SK-N-SH (cell line): ENCODE measurements around the gene CFHR4. TPM values are rescaled to one million over a fixed set of nuclear protein-coding genes. Genes with fewer than 3 reads are reported as not detected.
"Not testable (repeated sequence)": the region's sequence is repeated elsewhere in the genome, so short reads cannot be mapped to it uniquely, and the experiment has no call there.

Experiments
- CTCF ChIA-PET: fragments of 300-600, 350-600 bp; formaldehyde crosslinking; extraction: SDS; loops from one replicate; lab custom pipeline; 2021; lab: Yijun Ruan, JAX
- POLR2A ChIA-PET: fragments of 350-600 bp; sonication (Branson Sonifier 250); formaldehyde crosslinking; extraction: SDS; loops from one replicate; lab custom pipeline; 2020; ENCODE audit warnings: antibody characterized with exemption, inconsistent platforms; lab: Yijun Ruan, JAX
- DNase-seq: peaks from one replicate; pipeline ENCODE4 v3.0.0; 2012
- H2AFZ ChIP-seq: fragments of 200-600 bp; sonication (generic); 2 replicates; pipeline ENCODE4 v1.8.1; 2016; ENCODE audit warnings: antibody characterized with exemption, mild to moderate bottlenecking, low read depth
- H3F3A ChIP-seq: fragments of 200-600 bp; sonication (generic); replicated peaks from 2 replicates; pipeline ENCODE3; 2016; ENCODE audit warnings: antibody characterized with exemption, mild to moderate bottlenecking; ENCODE audit not compliant: insufficient read depth
- H3K27ac ChIP-seq, 2 experiments: fragments of 200-500 bp in 1 of 2; fragments of 200-600 bp in 1 of 2; sonication (Bioruptor generic) in 1 of 2; sonication (generic), shearing (Covaris generic) in 1 of 2; 2 replicates each; pipeline versions ENCODE4 v1.5.1 to v1.6.1; 2014 to 2016; ENCODE audit warnings: low read depth in 2 of 2, inconsistent platforms in 1 of 2, low read length in 1 of 2, mild to moderate bottlenecking in 1 of 2, mixed read lengths in 1 of 2
- H3K27me3 ChIP-seq: fragments of 200-600 bp; sonication (generic), shearing (Covaris generic); 2 replicates; pipeline ENCODE4 v1.6.1; 2016; ENCODE audit warnings: mixed run types; ENCODE audit not compliant: insufficient read depth
- H3K36me3 ChIP-seq, 2 experiments: fragments of 200-500 bp in 1 of 2; fragments of 200-600 bp in 1 of 2; sonication (Bioruptor generic) in 1 of 2; sonication (generic) in 1 of 2; replicated peaks in 1 of 2; 2 replicates each; pipeline versions ENCODE3 to v1.5.1; 2014 to 2016; ENCODE audit warnings: low read length in 1 of 2, mild to moderate bottlenecking in 1 of 2; ENCODE audit not compliant: insufficient read depth in 2 of 2, control insufficient read depth in 1 of 2
- H3K4me1 ChIP-seq, 2 experiments: fragments of 200-500 bp in 1 of 2; fragments of 200-600 bp in 1 of 2; sonication (Bioruptor generic) in 1 of 2; sonication (generic), shearing (Covaris generic) in 1 of 2; 2 replicates each; pipeline versions ENCODE4 v1.5.1 to v1.6.1; 2014 to 2016; ENCODE audit warnings: low read depth in 1 of 2, low read length in 1 of 2, mixed run types in 1 of 2; ENCODE audit not compliant: insufficient read depth in 2 of 2, control insufficient read depth in 1 of 2
- H3K4me2 ChIP-seq: fragments of 200-600 bp; sonication (generic), shearing (Covaris generic); 2 replicates; pipeline ENCODE4 v1.6.1; 2017; ENCODE audit warnings: mixed run types
- H3K4me3 ChIP-seq, 2 experiments: fragments of 200-500 bp in 1 of 2; fragments of 200-600 bp in 1 of 2; sonication (Bioruptor generic) in 1 of 2; sonication (generic), shearing (Covaris generic) in 1 of 2; 2 replicates each; pipeline versions ENCODE4 v1.5.1 to v1.8.1; 2014 to 2016; ENCODE audit warnings: low read depth in 2 of 2, inconsistent platforms in 1 of 2, low read length in 1 of 2, mild to moderate bottlenecking in 1 of 2, mixed read lengths in 1 of 2, moderate library complexity in 1 of 2
- H3K79me2 ChIP-seq: fragments of 200-600 bp; sonication (generic); 2 replicates; pipeline ENCODE4 v1.8.1; 2017; ENCODE audit warnings: mild to moderate bottlenecking; ENCODE audit not compliant: insufficient read depth
- H3K9ac ChIP-seq: fragments of 200-600 bp; sonication (generic); 2 replicates; pipeline ENCODE4 v1.6.1; 2017; ENCODE audit warnings: mixed run types
- H3K9me2 ChIP-seq: fragments of 200-600 bp; sonication (generic); 2 replicates; pipeline ENCODE4 v1.6.1; 2017; ENCODE audit warnings: mixed run types
- H3K9me3 ChIP-seq: fragments of 200-600 bp; sonication (generic); 2 replicates; pipeline ENCODE4 v1.6.1; 2017; ENCODE audit warnings: mixed run types, mild to moderate bottlenecking, moderate library complexity
- H4K20me1 ChIP-seq: fragments of 200-600 bp; sonication (generic); 2 replicates; pipeline ENCODE4 v1.6.1; 2017; ENCODE audit warnings: mild to moderate bottlenecking, mixed run types; ENCODE audit not compliant: insufficient read depth
- ELF1 ChIP-seq: IDR thresholded peaks from 2 replicates; pipeline ENCODE4 v1.4.0; 2012
- EP300 ChIP-seq, 2 experiments: IDR thresholded peaks; 2 replicates each; pipeline versions ENCODE4 v1.4.0 to v1.6.1; 2012; ENCODE audit warnings: borderline replicate concordance in 1 of 2, low read depth in 1 of 2, low read length in 1 of 2
- EZH2phosphoT487 ChIP-seq: fragments of 200-600 bp; sonication (generic); IDR thresholded peaks from 2 replicates; pipeline ENCODE4 v1.6.1; 2017; ENCODE audit warnings: low read depth, mixed run types, mild to moderate bottlenecking, antibody characterized with exemption, moderate library complexity, borderline replicate concordance
- FOSL2 ChIP-seq: IDR thresholded peaks from 2 replicates; pipeline ENCODE4 v1.4.0; 2012; ENCODE audit warnings: low read depth, mild to moderate bottlenecking, moderate library complexity, borderline replicate concordance
- GATA2 ChIP-seq: sonication (generic); formaldehyde crosslinking; IDR thresholded peaks from 2 replicates; pipeline ENCODE4 v1.5.0; 2020; ENCODE audit warnings: mild to moderate bottlenecking, missing genetic modification reagents
- IRF3 ChIP-seq: fragments of 150-350 bp; IDR thresholded peaks from 2 replicates; pipeline ENCODE4 v1.6.1; 2016; ENCODE audit warnings: mild to moderate bottlenecking, low read depth, low read length
- JUND ChIP-seq: IDR thresholded peaks from 2 replicates; pipeline ENCODE4 v1.4.0; 2012
- MXI1 ChIP-seq: IDR thresholded peaks from 2 replicates; pipeline ENCODE4 v1.6.1; 2012; ENCODE audit warnings: mild to moderate bottlenecking, low read depth, low read length, improper control_type of control experiment
- NFIC ChIP-seq: IDR thresholded peaks from 2 replicates; pipeline ENCODE4 v1.4.0; 2012; ENCODE audit warnings: borderline replicate concordance
- NRF1 ChIP-seq: IDR thresholded peaks from 2 replicates; pipeline ENCODE4 v1.6.1; 2012; ENCODE audit warnings: low read depth, mild to moderate bottlenecking, low read length
- POLR2AphosphoS5 ChIP-seq: IDR thresholded peaks from 2 replicates; pipeline ENCODE4 v1.6.1; 2012; ENCODE audit warnings: low read depth, low read length
- RCOR1 ChIP-seq: fragments of 150-350 bp; IDR thresholded peaks from 2 replicates; pipeline ENCODE4 v1.6.1; 2017; ENCODE audit warnings: antibody characterized with exemption, low read length
- RXRA ChIP-seq: IDR thresholded peaks from 2 replicates; pipeline ENCODE4 v1.4.0; 2012; ENCODE audit warnings: low read depth, mild to moderate bottlenecking, borderline replicate concordance
- SMC3 ChIP-seq: IDR thresholded peaks from 2 replicates; pipeline ENCODE4 v1.6.1; 2012; ENCODE audit warnings: low read depth, low read length, improper control_type of control experiment
- USF2 ChIP-seq: fragments of 150-350 bp; IDR thresholded peaks from 2 replicates; pipeline ENCODE4 v1.6.1; 2017; ENCODE audit warnings: antibody characterized with exemption, low read length, low read depth, borderline replicate concordance
- YY1 ChIP-seq: IDR thresholded peaks from 2 replicates; pipeline ENCODE4 v1.4.0; 2012; ENCODE audit warnings: low read depth, mild to moderate bottlenecking
- WGBS: methylation state at CpG from one replicate; pipeline ENCODE4 v1.1.6; 2017; ENCODE audit warnings: low lambda C conversion rate; 5-methylcytosine and 5-hydroxymethylcytosine counted together
- polyA plus RNA-seq, 3 experiments: library from polyadenylated mRNA; depleted of rRNA; stranded (reverse); fragments of >200 nt; gene quantifications; 2 replicates each; pipeline ENCODE4 v1.2.3, GENCODE V29; 2012
- TF ChIP-seq, protein P1 (sequence below): IDR thresholded peaks from 2 replicates; pipeline ENCODE4 v1.4.0; 2012; ENCODE audit warnings: low read depth
- TF ChIP-seq, protein P2 (sequence below): IDR thresholded peaks from 2 replicates; pipeline ENCODE4; 2012

CFHR4 gene
- polyA plus RNA-seq, 1 of the 3 experiments (the other 2 are of a cell fraction): 0.03 TPM

DNA sequence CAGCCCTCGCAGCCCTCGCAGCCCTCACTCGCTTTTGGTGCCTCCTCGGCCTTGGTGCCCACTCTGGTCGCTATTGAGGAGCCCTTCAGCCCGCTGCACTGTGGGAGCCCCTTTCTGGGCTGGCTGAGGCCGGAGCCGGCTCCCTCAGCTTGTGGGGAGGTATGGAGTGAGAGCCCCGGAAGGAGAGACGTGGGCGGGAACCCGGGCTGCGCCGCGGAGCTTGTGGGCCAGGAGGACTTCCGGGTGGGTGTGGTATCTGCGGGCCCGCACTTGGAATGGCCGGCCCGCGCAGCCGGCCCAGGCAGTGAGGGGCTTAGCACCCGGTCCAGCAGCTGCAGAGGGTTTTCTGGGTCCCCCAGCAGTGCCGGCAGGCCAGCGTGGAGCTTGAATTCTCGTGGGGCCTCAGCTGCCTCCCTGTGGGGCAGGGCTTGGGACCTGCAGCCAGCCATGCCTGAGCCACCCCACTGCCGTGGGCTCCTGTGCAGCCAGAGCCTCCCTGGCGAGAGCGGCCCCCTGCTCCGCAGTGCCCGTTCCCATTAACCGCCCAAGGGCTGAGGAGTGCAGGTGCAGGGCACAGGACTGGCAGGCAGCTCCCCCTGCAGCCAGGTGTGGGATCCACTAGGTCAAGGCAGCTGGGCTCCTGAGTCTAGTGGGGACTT lies 45.8 kb downstream of the CFHR4 start:
- ChIA-PET CTCF (no interaction called here), POLR2A (no interaction called here)
- WGBS: 67% methylated on average over 11 of the region's 32 CpGs
- Histone ChIP-seq H3K4me2 (no peak overlapping the region), H2AFZ (no peak overlapping the region), H3K79me2 (no peaks in the 10 kb centered on the region), H3K27me3 (no peaks in the 10 kb centered on the region), H3K9me2 (no peaks in the 10 kb centered on the region), H3K4me1 (no peaks in the 10 kb centered on the region), H3K4me3 (no peak overlapping the region), H3K36me3 (no peaks in the 10 kb centered on the region), H4K20me1 (no peaks in the 10 kb centered on the region), H3K9ac (no peak overlapping the region), H3K9me3 (no peaks in the 10 kb centered on the region), H3F3A (no peaks in the 10 kb centered on the region), H3K27ac (no peak overlapping the region)
- DNase-seq: peak; percentile 1
- TF ChIP-seq EP300 (IDR thresholded peaks at IDR 0.05; ENCODE audit: borderline replicate concordance in 1 of 2, low read depth in 1 of 2, low read length in 1 of 2) (no peak), IRF3 (no peak), ELF1 (no peak), USF2 (no peak), RXRA (no peak), EZH2phosphoT487 (no peak), YY1 (no peak), POLR2AphosphoS5 (no peak), MXI1 (no peak), FOSL2 (no peak), SMC3 (no peak), GATA2 (CRISPR knock-in tag) (no peak), JUND (no peak), RCOR1 (no peak), NFIC (no peak), NRF1 (no peak)
- TF ChIP-seq, protein P1, sequence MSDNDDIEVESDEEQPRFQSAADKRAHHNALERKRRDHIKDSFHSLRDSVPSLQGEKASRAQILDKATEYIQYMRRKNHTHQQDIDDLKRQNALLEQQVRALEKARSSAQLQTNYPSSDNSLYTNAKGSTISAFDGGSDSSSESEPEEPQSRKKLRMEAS: no peak
- TF ChIP-seq, protein P2, sequence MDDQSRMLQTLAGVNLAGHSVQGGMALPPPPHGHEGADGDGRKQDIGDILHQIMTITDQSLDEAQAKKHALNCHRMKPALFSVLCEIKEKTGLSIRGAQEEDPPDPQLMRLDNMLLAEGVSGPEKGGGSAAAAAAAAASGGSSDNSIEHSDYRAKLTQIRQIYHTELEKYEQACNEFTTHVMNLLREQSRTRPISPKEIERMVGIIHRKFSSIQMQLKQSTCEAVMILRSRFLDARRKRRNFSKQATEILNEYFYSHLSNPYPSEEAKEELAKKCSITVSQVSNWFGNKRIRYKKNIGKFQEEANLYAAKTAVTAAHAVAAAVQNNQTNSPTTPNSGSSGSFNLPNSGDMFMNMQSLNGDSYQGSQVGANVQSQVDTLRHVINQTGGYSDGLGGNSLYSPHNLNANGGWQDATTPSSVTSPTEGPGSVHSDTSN: no peak

GRCh38 chr1:196941474-196941873 lies 53.6 kb downstream of the CFHR4 start:
- H4K20me1 ChIP-seq, H3K4me2 ChIP-seq, DNase-seq, H3K4me3 ChIP-seq, H3K9me3 ChIP-seq, H3K36me3 ChIP-seq, H3K9ac ChIP-seq, H3K27me3 ChIP-seq, H3K9me2 ChIP-seq, H3K4me1 ChIP-seq, H3K79me2 ChIP-seq, H3F3A ChIP-seq, H2AFZ ChIP-seq, POLR2A ChIA-PET, H3K27ac ChIP-seq: not testable (repeated sequence)
- CTCF ChIA-PET: interaction anchor here (1.0 kb wide), 1 partner anchor 11 kb away, joined by 3 read pairs; no protein-coding TSS in a partner anchor
- 26% methylated on average over 5 of the region's 6 CpGs for WGBS

DNA sequence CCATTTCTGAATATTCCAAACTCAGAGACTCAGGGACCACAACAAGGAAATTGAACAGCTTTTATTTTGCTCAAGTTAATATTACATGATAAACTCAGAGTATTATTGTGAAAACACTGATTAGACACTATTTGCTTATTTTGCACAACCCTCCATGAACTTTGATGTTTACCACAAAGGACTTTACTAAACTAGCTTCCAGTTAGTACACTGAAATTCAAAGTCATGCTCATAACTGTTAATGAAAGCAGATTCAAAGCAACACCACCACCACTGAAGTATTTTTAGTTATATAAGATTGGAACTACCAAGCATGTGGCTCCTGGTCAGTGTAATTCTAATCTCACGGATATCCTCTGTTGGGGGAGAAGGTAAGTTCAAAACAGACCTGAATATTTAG lies 55.7 kb downstream of the CFHR4 start, which contains the start of gene CFHR2:
CFHR2 (plus strand) TSS at position 171 of the 400 bp plus-strand sequence; CDS start at position 314, 143 bp downstream.
- H2AFZ ChIP-seq, H3K4me2 ChIP-seq, H4K20me1 ChIP-seq, H3K27ac ChIP-seq, H3K4me3 ChIP-seq, CTCF ChIA-PET, H3K79me2 ChIP-seq, H3K4me1 ChIP-seq, DNase-seq, H3K9me2 ChIP-seq, H3F3A ChIP-seq, H3K36me3 ChIP-seq, H3K9ac ChIP-seq, H3K9me3 ChIP-seq, POLR2A ChIA-PET, H3K27me3 ChIP-seq: not testable (repeated sequence)
- WGBS: no CpG with 5 or more reads among the region's 1 CpG
